CD4-positive, alpha-beta memory T cell (primary cell): ENCODE data around the gene TOPBP1. TPM values are rescaled to one million over a fixed set of nuclear protein-coding genes. Genes with fewer than 3 reads are reported as not detected.

Experiments
- CTCF ChIA-PET: fragments of 350-600 bp; sonication (Branson Sonifier 250); formaldehyde crosslinking; loops from one replicate; lab custom pipeline; 2021; ENCODE audit warnings: inconsistent platforms; ENCODE audit not compliant: partially characterized antibody; lab: Charles Lee
- POLR2A ChIA-PET: fragments of 350-600 bp; sonication (Branson Sonifier 250); formaldehyde crosslinking; loops from one replicate; lab custom pipeline; 2021; ENCODE audit not compliant: partially characterized antibody; lab: Charles Lee
- DNase-seq, 5 donors: peaks; one replicate each; pipeline versions ENCODE4 v3.0.0 to v3.0.0-alpha.2; 2020 to 2022; ENCODE audit warnings: mixed read lengths in 1 of 5
- H3K27ac ChIP-seq: one replicate; pipeline ENCODE4 v1.7.0; 2013; ENCODE audit warnings: low read depth, low read length
- H3K27me3 ChIP-seq: 2 replicates; pipeline ENCODE4 v1.7.0; 2013; ENCODE audit warnings: mild to moderate bottlenecking, low read length, moderate library complexity; ENCODE audit not compliant: insufficient read depth
- H3K36me3 ChIP-seq: 2 replicates; pipeline ENCODE4 v1.7.0; 2013; ENCODE audit warnings: mild to moderate bottlenecking, low read length, moderate library complexity; ENCODE audit not compliant: insufficient read depth
- H3K4me1 ChIP-seq: 2 replicates; pipeline ENCODE4 v1.7.0; 2013; ENCODE audit warnings: mild to moderate bottlenecking, low read length, moderate library complexity; ENCODE audit not compliant: insufficient read depth
- H3K4me3 ChIP-seq, 2 donors: one replicate each; pipeline ENCODE4 v1.7.0; 2013; ENCODE audit warnings: low read length in 2 of 2, mild to moderate bottlenecking in 1 of 2
- H3K9me3 ChIP-seq, 2 donors: one replicate each; pipeline ENCODE4 v1.7.0; 2013; ENCODE audit warnings: low read length in 2 of 2, control low read depth in 1 of 2; ENCODE audit not compliant: control insufficient read depth in 1 of 2
- H3K27ac Mint-ChIP-seq, 7 donors: one replicate each; pipeline ENCODE4 v1.8.0; 2020 to 2021; ENCODE audit warnings: mixed read lengths in 7 of 7, mild to moderate bottlenecking in 6 of 7, inconsistent platforms in 3 of 7, moderate library complexity in 3 of 7
- H3K27me3 Mint-ChIP-seq, 2 donors: one replicate each; pipeline ENCODE4 v1.8.0; 2020 to 2021; ENCODE audit warnings: mixed read lengths in 2 of 2
- H3K36me3 Mint-ChIP-seq, 2 donors: one replicate each; pipeline ENCODE4 v1.8.0; 2020 to 2021; ENCODE audit warnings: mixed read lengths in 2 of 2, inconsistent platforms in 1 of 2, mild to moderate bottlenecking in 1 of 2
- H3K4me1 Mint-ChIP-seq, 4 donors: one replicate each; pipeline ENCODE4 v1.8.0; 2020 to 2021; ENCODE audit warnings: mixed read lengths in 4 of 4, mild to moderate bottlenecking in 1 of 4
- H3K4me3 Mint-ChIP-seq, 8 donors: one replicate each; pipeline ENCODE4 v1.8.0; 2020 to 2021; ENCODE audit warnings: mixed read lengths in 8 of 8, mild to moderate bottlenecking in 7 of 8, moderate library complexity in 6 of 8, inconsistent platforms in 3 of 8
- H3K9me3 Mint-ChIP-seq, 8 donors: one replicate each; pipeline ENCODE4 v1.8.0; 2020 to 2021; ENCODE audit warnings: mixed read lengths in 8 of 8, mild to moderate bottlenecking in 5 of 8, inconsistent platforms in 3 of 8, moderate library complexity in 1 of 8
- intact Hi-C: fragments of 100-400 bp; cut with micrococcal nuclease; formaldehyde crosslinking; loops from one replicate; pipeline ENCODE4 v1.15.1; 2023
- polyA plus RNA-seq, 2 donors: library from polyadenylated mRNA; unstranded; fragments of 300-500 nt; fragmentation: Illumina TruSeq; gene quantifications; one replicate each; pipeline ENCODE4 v1.2.3, GENCODE V29; 2021
- total RNA-seq, 2 experiments: library from RNA; stranded (reverse); gene quantifications; one replicate each; pipeline ENCODE4 v1.2.3, GENCODE V29; 2021

TOPBP1 gene
- total and polyA plus RNA-seq, 4 experiments from 2014 or later, result 6.1 to 43.2 (median 27.5) TPM

DNA sequence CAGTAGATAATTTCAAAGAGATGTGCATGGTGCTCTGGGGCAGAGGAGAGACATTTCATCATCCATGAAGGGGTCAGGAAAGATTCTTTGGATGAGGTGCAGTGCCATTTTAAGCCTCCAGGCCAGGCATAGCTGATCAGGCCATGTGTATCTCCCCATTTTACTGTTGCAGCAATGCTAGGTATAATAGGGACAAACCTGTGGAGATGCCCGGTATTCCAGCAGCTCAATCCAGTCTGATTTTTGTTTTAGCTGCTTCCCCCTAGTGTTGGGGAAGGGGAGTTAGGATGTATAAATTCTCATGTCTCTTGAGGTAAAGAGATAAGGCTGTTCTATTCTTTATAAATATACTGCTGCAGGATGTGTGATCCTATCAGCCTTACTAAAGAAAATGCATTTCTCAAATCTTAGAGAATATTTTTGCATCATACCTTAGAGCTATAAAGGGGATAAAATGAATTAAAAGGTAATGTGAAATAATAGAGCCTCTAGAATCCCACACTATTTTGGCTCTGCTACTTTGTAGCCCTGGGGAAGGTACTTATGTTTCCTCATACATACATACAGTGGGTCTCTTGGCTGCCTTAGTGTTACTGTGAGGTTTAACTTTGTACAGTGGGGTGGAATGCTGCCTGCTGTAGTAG, 83.1 kb downstream of the TOPBP1 start:
- DNase-seq, result peak in 1 of 5 donors; percentile 19
- Histone ChIP-seq H3K9me3 (no peaks in the 10 kb centered on the region), H3K27ac (peak overlapping the region; percentile 28), H3K36me3 (peaks cover 41% of the 10 kb centered on the region), H3K27me3 (no peaks in the 10 kb centered on the region), H3K4me1 (peaks cover 78% of the 10 kb centered on the region), H3K4me3 (peak overlapping the region in 1 of 2 donors; percentile 13)
- peak overlapping the region; percentile 39 to 96 (median 76) for H3K4me3 Mint-ChIP-seq
- peak overlapping the region in 6 of 7 donors; percentile 56 to 97 (median 68) for H3K27ac Mint-ChIP-seq
- POLR2A ChIA-PET, result interaction anchor here (0.6 to 2.5 kb wide), 4 partner anchors 21 to 852 kb away, joined by 3 to 8 read pairs (median 5); no protein-coding TSS in a partner anchor
- intact Hi-C loops, result loop anchor here (1.0 kb wide), 1 partner anchor 90 kb away; no protein-coding TSS in a partner anchor
- H3K4me1 Mint-ChIP-seq, result peaks cover 45 to 76% (median 65%) of the 10 kb centered on the region in 4 donors
- no peaks in the 10 kb centered on the region for H3K9me3 Mint-ChIP-seq
- H3K27me3 Mint-ChIP-seq, result no peaks in the 10 kb centered on the region
- peaks cover 43 to 77% of the 10 kb centered on the region in 2 donors for H3K36me3 Mint-ChIP-seq
- CTCF ChIA-PET, result interaction anchor here (0.8 to 6.7 kb wide), 13 partner anchors 9 to 861 kb away, joined by 3 to 123 read pairs (median 4); no protein-coding TSS in a partner anchor

DNA sequence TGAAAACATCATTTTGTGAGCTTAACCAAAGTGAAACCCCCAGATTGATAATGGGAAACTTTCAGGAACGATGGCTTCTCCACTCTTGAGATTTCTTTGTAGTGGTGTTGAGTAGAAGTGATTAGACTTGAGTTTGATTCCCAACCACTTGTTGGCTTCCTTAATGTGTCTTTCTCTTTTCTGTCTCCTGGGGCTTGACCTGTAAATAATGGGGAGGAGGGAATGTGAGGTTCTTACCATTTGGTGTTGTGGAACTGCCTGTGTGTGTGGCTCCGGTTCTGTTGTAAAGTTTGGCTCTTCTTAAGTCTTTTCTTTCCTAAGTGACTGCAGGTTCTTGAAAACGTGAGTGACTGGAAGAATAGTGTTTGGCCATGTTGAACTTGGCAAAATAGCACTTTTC, 85.6 kb downstream of the TOPBP1 start:
- H3K9me3 Mint-ChIP-seq, result no peaks in the 10 kb centered on the region
- ChIA-PET CTCF (interaction anchor here (3.1 to 6.7 kb wide), 2 partner anchors 88 to 850 kb away, joined by 10 to 123 read pairs; no protein-coding TSS in a partner anchor), POLR2A (interaction anchor here (6.0 kb wide), 1 partner anchor 86 kb away, joined by 89 read pairs; no protein-coding TSS in a partner anchor)
- Histone ChIP-seq H3K27me3 (no peaks in the 10 kb centered on the region), H3K4me1 (peaks cover 70% of the 10 kb centered on the region), H3K36me3 (peaks cover 25% of the 10 kb centered on the region), H3K27ac (peak overlapping the region; percentile 16), H3K9me3 (no peaks in the 10 kb centered on the region), H3K4me3 (peak overlapping the region in 1 of 2 donors; percentile 25)
- H3K4me3 Mint-ChIP-seq, result peak overlapping the region; percentile 75 to 99 (median 92)
- DNase-seq, result no peak
- peak overlapping the region; percentile 49 to 99 (median 88) for H3K27ac Mint-ChIP-seq
- H3K27me3 Mint-ChIP-seq, result no peaks in the 10 kb centered on the region
- peaks cover 29 to 57% of the 10 kb centered on the region in 2 donors for H3K36me3 Mint-ChIP-seq
- intact Hi-C loops, result no loop called here
- H3K4me1 Mint-ChIP-seq, result peaks cover 46 to 71% (median 61%) of the 10 kb centered on the region in 4 donors

DNA sequence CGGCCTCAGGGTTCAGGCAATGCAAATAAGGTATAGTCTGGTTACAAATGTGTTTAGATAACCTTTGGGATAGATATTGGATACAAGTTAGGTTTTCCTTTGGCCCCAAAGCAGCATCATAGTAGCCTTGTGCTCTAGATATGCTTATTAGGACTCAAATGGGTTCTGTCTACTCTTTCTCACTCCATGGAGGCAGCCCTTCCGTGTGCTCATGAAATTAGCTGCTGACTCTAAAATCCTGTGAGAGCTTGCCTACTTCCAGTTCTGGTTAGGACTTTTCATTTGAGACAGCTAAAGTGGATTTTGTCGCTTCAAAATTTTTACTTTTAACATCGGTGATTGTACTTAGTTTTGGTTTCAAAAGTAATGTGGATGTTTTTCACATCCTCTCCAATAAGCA, 86.7 kb downstream of the TOPBP1 start:
- H3K4me3 Mint-ChIP-seq, result peak overlapping the region; percentile 90 to 99 (median 95)
- Histone ChIP-seq H3K4me1 (peaks cover 61% of the 10 kb centered on the region), H3K4me3 (peak overlapping the region; percentile 77 to 88), H3K27me3 (no peaks in the 10 kb centered on the region), H3K27ac (peak overlapping the region; percentile 90), H3K36me3 (peaks cover 25% of the 10 kb centered on the region), H3K9me3 (no peaks in the 10 kb centered on the region)
- no peaks in the 10 kb centered on the region for H3K9me3 Mint-ChIP-seq
- peak overlapping the region; percentile 93 to 99 (median 96) for H3K27ac Mint-ChIP-seq
- intact Hi-C loops, result no loop called here
- H3K36me3 Mint-ChIP-seq, result peaks cover 29 to 54% of the 10 kb centered on the region in 2 donors
- POLR2A ChIA-PET, result interaction anchor here (0.5 to 6.0 kb wide), 14 partner anchors 8 to 1158 kb away, joined by 3 to 89 read pairs (median 5); partner anchors contain the start of genes DNAJC13, NPHP3 and TOPBP1
- peaks cover 47 to 71% (median 61%) of the 10 kb centered on the region in 4 donors for H3K4me1 Mint-ChIP-seq
- CTCF ChIA-PET, result interaction anchor here (0.8 to 6.7 kb wide), 5 partner anchors 30 to 849 kb away, joined by 3 to 123 read pairs (median 5); no protein-coding TSS in a partner anchor
- no peaks in the 10 kb centered on the region for H3K27me3 Mint-ChIP-seq
- no peak for DNase-seq

DNA sequence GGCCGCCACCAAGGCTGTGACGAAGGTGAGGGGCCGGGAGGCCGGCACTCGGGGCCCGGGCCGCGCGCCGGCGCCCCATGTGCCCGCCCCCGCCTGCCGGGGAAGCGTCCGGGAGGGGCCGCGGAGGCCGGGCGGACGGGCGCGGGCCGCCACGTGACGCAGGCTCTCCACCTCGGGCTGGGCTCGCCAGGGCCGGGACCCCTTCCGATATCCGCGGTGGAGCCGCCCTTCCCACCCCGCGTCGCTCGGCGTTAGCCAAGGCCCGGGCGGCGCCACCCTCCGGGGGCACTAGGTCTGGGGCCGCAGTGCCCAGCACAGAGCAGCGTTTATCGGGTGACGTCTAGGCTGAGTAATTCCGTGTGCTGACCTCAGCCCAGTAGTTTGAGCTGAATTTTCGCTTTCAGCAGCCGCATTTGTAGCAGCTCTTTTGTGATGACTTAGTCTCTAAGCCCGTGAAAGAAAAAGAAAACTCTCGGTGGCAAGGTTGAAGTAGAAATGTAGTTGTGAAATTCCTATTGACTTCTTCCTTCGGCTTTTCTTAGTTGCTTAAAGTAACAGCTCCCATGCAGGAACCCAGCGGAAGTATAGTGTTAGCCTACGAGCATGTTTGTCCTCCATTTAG, 87.4 kb downstream of the TOPBP1 start:
- Mint-ChIP-seq H3K9me3 (no peaks in the 10 kb centered on the region), H3K27me3 (no peaks in the 10 kb centered on the region), H3K4me3 (peak overlapping the region; percentile 90 to 99 (median 95)), H3K27ac (peak overlapping the region; percentile 93 to 99 (median 96)), H3K4me1 (peaks cover 48 to 70% (median 59%) of the 10 kb centered on the region in 4 donors), H3K36me3 (peaks cover 29 to 50% of the 10 kb centered on the region in 2 donors)
- peak; percentile 61 to 78 (median 72) for DNase-seq
- POLR2A ChIA-PET, result interaction anchor here (0.7 to 6.0 kb wide), 21 partner anchors 9 to 1157 kb away, joined by 3 to 89 read pairs (median 5); partner anchors contain the start of genes ANAPC13, CEP63, DNAJC13 and NPHP3
- intact Hi-C loops, result loop anchor here (1.0 to 5.0 kb wide), 2 partner anchors 86 to 127 kb away; no protein-coding TSS in a partner anchor
- Histone ChIP-seq H3K4me3 (peak overlapping the region; percentile 77 to 88), H3K27ac (peak overlapping the region; percentile 90), H3K4me1 (peaks cover 58% of the 10 kb centered on the region), H3K9me3 (no peaks in the 10 kb centered on the region), H3K36me3 (peaks cover 23% of the 10 kb centered on the region), H3K27me3 (no peaks in the 10 kb centered on the region)
- CTCF ChIA-PET, result interaction anchor here (0.8 to 6.7 kb wide), 7 partner anchors 16 to 848 kb away, joined by 3 to 123 read pairs (median 5); no protein-coding TSS in a partner anchor

DNA sequence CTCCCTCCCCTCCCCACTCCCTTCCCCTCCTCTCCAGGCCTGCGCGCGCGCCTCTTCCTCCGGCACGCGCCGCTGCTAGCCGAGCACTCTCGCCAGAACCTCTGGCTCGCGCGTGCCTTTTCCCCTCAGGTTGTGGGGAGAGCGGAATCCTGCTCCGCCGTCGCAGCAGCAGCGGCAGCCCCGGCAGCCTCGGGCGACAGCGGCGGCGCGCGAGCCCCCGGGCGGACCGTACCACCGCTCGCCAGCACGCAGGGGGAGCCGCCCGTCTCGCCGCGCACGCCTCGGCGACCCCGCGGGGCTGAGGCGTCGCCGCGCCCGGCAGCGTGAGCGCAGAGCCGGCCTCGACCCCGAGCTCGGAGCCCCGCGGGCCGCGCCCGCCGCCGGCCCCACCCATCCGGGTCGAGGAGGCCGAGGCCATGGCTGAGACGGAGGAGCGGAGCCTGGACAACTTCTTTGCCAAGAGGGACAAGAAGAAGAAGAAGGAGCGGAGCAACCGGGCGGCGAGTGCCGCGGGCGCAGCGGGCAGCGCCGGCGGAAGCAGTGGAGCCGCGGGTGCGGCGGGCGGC, 88.0 kb downstream of the TOPBP1 start, which contains the start of gene CDV3:
TSS of gene CDV3 (plus strand) at position 58 of the 566 bp plus-strand sequence. CDS start at position 417, 359 bp downstream.
- Histone ChIP-seq H3K4me3 (peak within 1 kb of the TSS; percentile 77 to 88), H3K36me3 (peaks cover 16% of the 10 kb centered on the region), H3K9me3 (no peaks in the 10 kb centered on the region), H3K4me1 (peaks cover 52% of the 10 kb centered on the region), H3K27me3 (no peaks in the 10 kb centered on the region), H3K27ac (peak within 1 kb of the TSS; percentile 90)
- H3K36me3 Mint-ChIP-seq, result peaks cover 29 to 44% of the 10 kb centered on the region in 2 donors
- intact Hi-C loops, result loop anchor here (1.0 to 5.0 kb wide), 9 partner anchors 67 to 1156 kb away; partner anchors contain the start of genes CEP63, DNAJC13, NPHP3 and SRPRB
- H3K27ac Mint-ChIP-seq, result peak within 1 kb of the TSS; percentile 97 to 99 (median 99)
- DNase-seq, result no peak
- no peaks in the 10 kb centered on the region for H3K9me3 Mint-ChIP-seq
- peak within 1 kb of the TSS; percentile 90 to 99 (median 95) for H3K4me3 Mint-ChIP-seq
- POLR2A ChIA-PET, result interaction anchor here (0.6 to 6.0 kb wide), 26 partner anchors 9 to 1156 kb away, joined by 3 to 89 read pairs (median 4); partner anchors contain the start of genes ANAPC13, CEP63, DNAJC13 and NPHP3
- H3K4me1 Mint-ChIP-seq, result peaks cover 42 to 63% (median 53%) of the 10 kb centered on the region in 4 donors
- no peaks in the 10 kb centered on the region for H3K27me3 Mint-ChIP-seq
- CTCF ChIA-PET, result interaction anchor here (1.0 to 8.0 kb wide), 11 partner anchors 16 to 913 kb away, joined by 3 to 123 read pairs (median 4); no protein-coding TSS in a partner anchor

DNA sequence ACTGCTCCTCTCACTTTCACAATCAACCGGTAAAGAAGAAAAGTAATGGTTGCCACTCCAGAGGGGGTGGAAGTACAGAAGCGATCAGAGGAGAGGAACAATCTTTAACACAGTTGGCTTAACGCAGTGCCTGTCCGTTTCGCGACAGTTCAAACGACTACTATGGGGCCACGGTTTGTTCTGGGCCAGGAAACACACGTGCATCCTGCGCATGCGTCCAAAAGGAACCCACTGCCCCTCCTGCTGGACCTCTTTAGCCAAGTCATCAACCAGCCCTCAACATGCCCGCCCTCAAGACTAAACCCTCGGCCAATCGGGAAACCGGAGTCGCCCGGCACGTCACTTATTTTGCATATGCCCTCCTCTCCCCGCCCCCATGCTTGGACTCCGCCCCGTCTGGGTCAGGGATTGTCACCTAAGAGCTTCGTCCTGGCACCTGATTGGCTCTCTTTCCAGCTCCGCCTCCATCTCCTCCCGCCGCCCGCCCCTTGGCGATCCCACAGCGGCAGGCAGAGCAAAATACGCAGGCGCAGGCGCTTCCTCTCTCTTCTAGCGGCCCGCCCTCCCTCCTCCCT, 88.6 kb downstream of the TOPBP1 start:
- Histone ChIP-seq H3K4me1 (peaks cover 46% of the 10 kb centered on the region), H3K27me3 (no peaks in the 10 kb centered on the region), H3K36me3 (peaks cover 11% of the 10 kb centered on the region), H3K27ac (peak overlapping the region; percentile 90), H3K9me3 (no peaks in the 10 kb centered on the region), H3K4me3 (peak overlapping the region; percentile 27 to 59)
- no peaks in the 10 kb centered on the region for H3K9me3 Mint-ChIP-seq
- intact Hi-C loops, result loop anchor here (1.0 to 5.0 kb wide), 8 partner anchors 67 to 1156 kb away; partner anchors contain the start of genes CEP63, DNAJC13, NPHP3 and SRPRB
- ChIA-PET CTCF (interaction anchor here (0.8 to 8.0 kb wide), 12 partner anchors 10 to 913 kb away, joined by 3 to 76 read pairs (median 4); partner anchors contain the start of gene NPHP3), POLR2A (interaction anchor here (0.6 to 6.0 kb wide), 26 partner anchors 10 to 1156 kb away, joined by 3 to 89 read pairs (median 4); partner anchors contain the start of genes ANAPC13, CEP63, DNAJC13 and NPHP3)
- peaks cover 25 to 38% of the 10 kb centered on the region in 2 donors for H3K36me3 Mint-ChIP-seq
- H3K27me3 Mint-ChIP-seq, result no peaks in the 10 kb centered on the region
- DNase-seq, result peak; percentile 100
- peaks cover 37 to 58% (median 47%) of the 10 kb centered on the region in 4 donors for H3K4me1 Mint-ChIP-seq
- peak overlapping the region; percentile 97 to 99 (median 98) for H3K27ac Mint-ChIP-seq
- H3K4me3 Mint-ChIP-seq, result peak overlapping the region; percentile 79 to 92 (median 87)
